GM18867 (cell line): Measurements from ENCODE around the gene XIRP1.

Experiments
- ATAC-seq: cut with Tn5 transposase; IDR thresholded peaks from one replicate; pipeline ENCODE4 v1.9.1; 2021; ENCODE audit warnings: mild to moderate bottlenecking, moderate library complexity; ENCODE audit not compliant: unreplicated experiment

XIRP1 gene

DNA sequence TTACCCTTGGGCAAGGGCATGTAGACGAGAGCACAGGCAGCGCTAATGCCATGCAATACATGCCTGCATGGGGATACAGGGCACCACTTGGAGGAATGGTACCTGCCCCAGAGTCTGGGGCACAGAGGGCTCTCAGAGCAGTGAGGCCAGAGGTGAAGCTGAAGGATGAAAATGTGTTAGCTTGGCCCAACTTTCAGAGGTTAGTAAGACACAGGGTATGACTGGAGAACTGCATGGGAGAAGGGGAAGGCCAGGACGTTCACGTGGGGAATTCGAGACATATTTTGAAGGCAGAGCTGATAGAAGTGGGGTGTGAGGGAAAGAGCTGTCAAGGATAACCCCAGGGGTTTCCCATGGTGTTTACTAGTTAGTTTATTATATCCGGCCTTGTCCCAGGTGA is 58.6 kb downstream of the XIRP1 start:
- ATAC-seq, result no peak
